NCI-H2081 (cell line): Measurements from ENCODE around the gene BMPR1B.
"Not testable (repeated sequence)": the region's sequence is repeated elsewhere in the genome, so short reads cannot be mapped to it uniquely, and the experiment has no call there.

Experiments used
- DNase-seq, 2 experiments: peaks; one replicate each; lab custom pipeline; 2025; lab: John Stamatoyannopoulos, UW

BMPR1B gene

GRCh38 chr4:95141361-95141760 lies 383.6 kb downstream of the BMPR1B start:
- DNase-seq, result no peak

- DNase-seq, result no peak
These were observed 385.2 kb downstream of the BMPR1B start for GRCh38 chr4:95142932-95143331.

GRCh38 chr4:95151255-95151654 lies 393.5 kb downstream of the BMPR1B start:
- no peak for DNase-seq

- no peak for DNase-seq
These were observed 395.4 kb downstream of the BMPR1B start for GRCh38 chr4:95153182-95153581.

- no peak for DNase-seq
These were observed 398.1 kb downstream of the BMPR1B start for GRCh38 chr4:95155759-95156451.

- DNase-seq, result no peak
These were observed 398.7 kb downstream of the BMPR1B start for GRCh38 chr4:95156452-95156765.

- no peak for DNase-seq
These were observed 399.8 kb downstream of the BMPR1B start for GRCh38 chr4:95157596-95157995.

GRCh38 chr4:95158045-95158444 lies 400.3 kb downstream of the BMPR1B start:
- no peak for DNase-seq

- DNase-seq, result no peak
These were observed 400.9 kb downstream of the BMPR1B start for GRCh38 chr4:95158626-95159025.

- no peak for DNase-seq
These were observed 401.6 kb downstream of the BMPR1B start for GRCh38 chr4:95159384-95159783.

GRCh38 chr4:95161781-95162469 lies 404.2 kb downstream of the BMPR1B start:
- no peak for DNase-seq

- no peak for DNase-seq
These were observed 405.1 kb downstream of the BMPR1B start for GRCh38 chr4:95162867-95163266.

GRCh38 chr4:95165926-95166524 lies 408.3 kb downstream of the BMPR1B start:
- DNase-seq, result peak; percentile 57 to 66

- DNase-seq, result peak in 1 of 2 experiments; percentile 0
These were observed 410.1 kb downstream of the BMPR1B start for GRCh38 chr4:95167805-95168204.

GRCh38 chr4:95170176-95170575 lies 412.4 kb downstream of the BMPR1B start:
- DNase-seq, result no peak

GRCh38 chr4:95171377-95171776 lies 413.6 kb downstream of the BMPR1B start:
- DNase-seq, result not testable (repeated sequence)

GRCh38 chr4:95178938-95179337 lies 421.2 kb downstream of the BMPR1B start:
- no peak for DNase-seq

GRCh38 chr4:95180531-95181242 lies 422.9 kb downstream of the BMPR1B start:
- no peak for DNase-seq

GRCh38 chr4:95181243-95181995 lies 423.7 kb downstream of the BMPR1B start:
- DNase-seq, result no peak

GRCh38 chr4:95181996-95182306 lies 424.2 kb downstream of the BMPR1B start:
- no peak for DNase-seq

GRCh38 chr4:95183656-95184408 lies 426.1 kb downstream of the BMPR1B start:
- no peak for DNase-seq
